GM13976 (cell line): ENCODE data around the gene RIPOR2.
"Not testable (repeated sequence)": the region's sequence is repeated elsewhere in the genome, so short reads cannot be mapped to it uniquely, and the experiment has no call there.

ENCODE experiments used
- DNase-seq: peaks from one replicate; pipeline ENCODE4 v3.0.0; 2012; ENCODE audit warnings: low spot score
- CTCF ChIP-seq: IDR thresholded peaks from 2 replicates; pipeline ENCODE4 v1.5.1; 2012; ENCODE audit warnings: borderline replicate concordance, mild to moderate bottlenecking; ENCODE audit not compliant: insufficient read depth; ENCODE audit errors: extremely low read depth, missing control alignments, control extremely low read depth
- in situ Hi-C: fragments of 300-500 bp; cut with MboI; formaldehyde crosslinking; loops from one replicate; pipeline ENCODE4 v1.12.0; 2022; ENCODE audit warnings: low sequenced_read_pairs, mixed read lengths, inconsistent platforms; ENCODE audit not compliant: unreplicated experiment

RIPOR2 gene

GRCh38 chr6:24768361-24768760 is 167.4 kb downstream of the RIPOR2 start:
- no peak for DNase-seq
- in situ Hi-C loops, result loop anchor here (10.0 kb wide), 1 partner anchor 184 kb away; no protein-coding TSS in a partner anchor
- TF ChIP-seq CTCF, result no peak

- DNase-seq, result peak; percentile 76
- peak; percentile 29 for TF ChIP-seq CTCF
- in situ Hi-C loops, result loop anchor here (10.0 kb wide), 1 partner anchor 182 kb away; no protein-coding TSS in a partner anchor
Observed at GRCh38 chr6:24766680-24767462, 168.9 kb downstream of the RIPOR2 start.

GRCh38 chr6:24765968-24766367 is 169.8 kb downstream of the RIPOR2 start:
- in situ Hi-C loops, result loop anchor here (10.0 kb wide), 1 partner anchor 181 kb away; no protein-coding TSS in a partner anchor

GRCh38 chr6:24764833-24765828 is 170.6 kb downstream of the RIPOR2 start:
- in situ Hi-C loops, result loop anchor here (10.0 kb wide), 1 partner anchor 180 kb away; no protein-coding TSS in a partner anchor
- not testable (repeated sequence) for DNase-seq

More at GRCh38 chr6:24765968-24766367, 169.8 kb downstream of the RIPOR2 start:
- DNase-seq, result not testable (repeated sequence)

- in situ Hi-C loops, result loop anchor here (10.0 kb wide), 1 partner anchor 179 kb away; no protein-coding TSS in a partner anchor
- TF ChIP-seq CTCF, result no peak
- no peak for DNase-seq
Observed at GRCh38 chr6:24763578-24763977, 172.2 kb downstream of the RIPOR2 start.

GRCh38 chr6:24761851-24762250 is 173.9 kb downstream of the RIPOR2 start:
- in situ Hi-C loops, result loop anchor here (10.0 kb wide), 1 partner anchor 177 kb away; no protein-coding TSS in a partner anchor
- DNase-seq, result no peak
- TF ChIP-seq CTCF, result no peak

GRCh38 chr6:24761193-24761835 is 174.4 kb downstream of the RIPOR2 start:
- TF ChIP-seq CTCF, result no peak
- in situ Hi-C loops, result loop anchor here (10.0 kb wide), 1 partner anchor 177 kb away; no protein-coding TSS in a partner anchor

More at GRCh38 chr6:24761193-24761835, 174.4 kb downstream of the RIPOR2 start:
- peak; percentile 31 for DNase-seq
